HG03103 (cell line): Measurements from ENCODE around the gene TRPV3.
"Not testable (repeated sequence)": the region's sequence is repeated elsewhere in the genome, so short reads cannot be mapped to it uniquely, and the experiment has no call there.

Experiments used
- ATAC-seq: cut with Tn5 transposase; IDR thresholded peaks from one replicate; pipeline ENCODE4 v1.9.1; 2021; ENCODE audit warnings: low read depth; ENCODE audit not compliant: unreplicated experiment

Gene TRPV3

DNA sequence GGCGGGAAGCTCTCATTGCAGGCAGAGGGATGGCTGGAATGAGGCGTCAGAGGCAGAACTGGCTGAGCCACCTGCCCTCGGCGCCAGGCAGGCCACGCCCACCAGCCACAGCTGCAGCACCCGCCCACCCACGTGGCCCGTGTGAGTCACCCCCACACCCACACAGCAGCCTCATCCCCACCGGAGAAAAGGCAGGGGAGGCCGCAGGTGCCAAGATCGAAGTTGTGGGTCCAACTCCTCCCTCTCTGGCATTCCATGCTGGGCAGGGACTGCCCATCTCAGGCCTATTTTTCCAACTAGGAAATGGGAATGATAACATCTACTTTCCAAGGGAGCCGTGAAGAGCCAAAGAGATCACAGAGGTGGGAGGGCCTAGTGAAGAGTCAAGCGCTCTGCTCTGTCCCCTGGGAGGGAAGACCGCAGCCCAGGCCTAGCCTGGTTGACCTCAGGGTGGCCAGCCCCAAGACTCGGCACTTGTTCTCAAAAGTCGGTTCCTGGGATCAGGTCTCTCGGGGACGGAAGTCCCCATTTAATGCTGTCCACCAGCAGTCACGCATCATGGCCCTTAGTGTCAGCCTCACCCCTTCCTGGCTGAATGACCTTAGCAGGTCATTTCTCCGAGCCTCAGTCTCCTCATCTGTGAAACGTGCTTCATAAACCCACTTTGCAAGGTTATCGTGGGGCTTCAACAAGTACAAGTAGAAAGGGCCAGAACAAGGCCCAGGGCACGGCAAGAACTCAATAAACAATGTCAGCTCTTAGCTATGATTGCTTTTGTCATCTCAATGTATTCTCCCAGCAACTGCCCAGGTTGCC, at the start of gene TRPV3:
TRPV3 (minus strand) TSS at position 45 of the 816 bp plus-strand sequence. CDS start 2,962 bp downstream, outside the sequence.
- peak; percentile 37 for ATAC-seq

DNA sequence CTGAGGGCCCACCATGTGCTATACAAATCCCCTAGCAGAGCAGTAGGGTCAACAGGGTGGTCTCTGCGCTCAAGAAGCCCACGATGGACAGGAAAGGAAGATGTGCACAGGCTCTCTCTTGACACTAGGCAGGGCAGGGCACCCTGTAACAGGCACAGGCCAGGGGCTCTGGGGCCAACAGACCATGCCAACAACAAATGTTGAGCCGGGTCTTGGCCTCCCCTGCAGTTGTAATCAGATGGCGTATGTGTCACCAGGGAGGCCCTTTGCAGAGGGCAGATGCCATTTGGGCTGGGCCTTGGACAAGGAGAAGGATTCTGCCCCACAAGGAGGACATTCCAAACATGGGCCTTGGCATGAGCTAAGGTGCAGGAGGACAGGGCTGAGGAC, 46.3 kb upstream of the TRPV3 start:
- no peak for ATAC-seq

DNA sequence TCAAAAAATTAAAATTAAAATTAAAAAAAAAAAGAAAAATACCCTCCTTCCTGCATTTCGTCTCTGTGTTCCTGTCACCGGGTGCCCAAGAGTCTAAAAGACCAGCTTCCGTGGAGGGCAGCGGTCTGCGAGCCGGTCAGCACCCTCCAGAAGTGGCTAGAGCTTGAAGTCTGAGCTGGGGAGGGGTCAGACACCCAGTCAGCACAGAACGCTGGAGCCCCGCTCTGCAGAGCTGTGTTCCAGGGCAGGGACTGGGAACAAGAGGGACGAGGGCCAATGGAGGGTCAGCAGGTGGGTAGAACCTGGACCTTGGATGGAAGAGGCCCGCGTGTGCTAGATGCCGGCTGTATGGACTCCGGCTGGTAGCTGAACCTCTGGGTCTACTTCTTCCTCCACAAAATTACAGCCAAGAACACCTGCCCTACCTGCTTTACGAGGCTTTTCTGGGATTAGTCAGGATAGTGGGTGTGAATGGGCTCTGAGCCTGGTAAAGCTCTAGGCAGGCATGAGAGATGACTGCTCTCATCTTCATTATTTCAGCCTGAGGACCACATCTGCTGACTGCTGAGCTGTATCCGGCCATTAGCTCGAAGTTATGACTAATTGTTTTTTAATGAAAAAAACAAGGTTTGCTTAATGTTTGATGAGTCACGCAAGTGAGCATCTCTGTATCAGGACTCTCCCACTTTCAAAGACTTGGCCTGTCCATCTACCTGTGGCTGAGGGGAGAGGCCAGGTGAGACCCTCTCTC, 45.7 kb upstream of the TRPV3 start:
- no peak for ATAC-seq

DNA sequence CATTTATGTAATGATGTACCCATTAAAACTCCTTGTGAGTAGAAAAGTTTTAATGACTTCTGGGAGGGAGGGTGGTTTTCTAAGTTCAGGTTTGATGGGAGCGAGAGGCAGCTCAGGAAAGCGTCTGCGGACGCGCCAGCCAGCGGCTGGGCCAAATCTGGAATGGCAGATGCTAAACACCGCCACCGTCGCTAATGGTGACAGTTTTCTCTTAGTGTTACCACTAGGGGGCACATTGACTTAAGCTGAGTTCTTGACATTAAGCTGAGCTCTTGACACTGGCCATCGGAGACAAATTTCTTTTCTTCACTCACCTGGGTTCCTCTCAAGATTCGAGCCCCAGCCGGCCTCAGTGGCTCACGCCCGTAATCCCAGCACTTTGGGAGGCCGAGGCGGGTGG, 44.9 kb upstream of the TRPV3 start:
- ATAC-seq: no peak

DNA sequence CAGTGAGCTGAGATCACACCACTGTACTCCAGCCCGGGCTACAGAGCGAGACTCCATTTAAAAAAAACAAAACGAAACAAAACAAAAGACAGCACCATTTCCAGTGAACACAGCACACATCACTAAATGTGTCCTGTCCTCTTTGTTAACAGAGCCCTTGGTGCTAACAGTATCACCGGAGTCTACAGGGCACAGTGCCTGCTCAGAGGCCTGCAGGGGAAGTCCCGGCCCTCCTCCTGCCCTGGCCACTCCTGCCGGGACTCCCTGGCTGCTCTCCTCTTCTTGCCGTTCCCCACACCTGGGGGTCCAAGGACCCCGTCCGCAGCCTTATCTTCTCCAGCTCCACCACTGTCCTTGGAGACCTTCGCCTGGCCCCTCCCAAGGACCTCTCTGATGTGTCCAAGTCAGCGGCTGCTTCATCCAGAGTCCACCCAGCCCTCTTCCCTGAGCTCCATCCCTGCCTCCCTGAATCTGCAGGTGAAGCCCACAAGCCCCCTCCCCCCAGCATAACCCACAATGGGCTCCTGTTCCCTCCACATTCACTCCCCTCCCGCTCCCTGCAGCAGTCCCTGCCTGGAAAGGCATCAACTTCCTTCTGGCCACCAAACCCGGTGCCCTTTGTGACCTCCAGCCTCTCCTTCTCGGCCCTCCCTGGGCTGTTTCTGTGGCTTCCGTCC, 43.1 kb upstream of the TRPV3 start:
- no peak for ATAC-seq

DNA sequence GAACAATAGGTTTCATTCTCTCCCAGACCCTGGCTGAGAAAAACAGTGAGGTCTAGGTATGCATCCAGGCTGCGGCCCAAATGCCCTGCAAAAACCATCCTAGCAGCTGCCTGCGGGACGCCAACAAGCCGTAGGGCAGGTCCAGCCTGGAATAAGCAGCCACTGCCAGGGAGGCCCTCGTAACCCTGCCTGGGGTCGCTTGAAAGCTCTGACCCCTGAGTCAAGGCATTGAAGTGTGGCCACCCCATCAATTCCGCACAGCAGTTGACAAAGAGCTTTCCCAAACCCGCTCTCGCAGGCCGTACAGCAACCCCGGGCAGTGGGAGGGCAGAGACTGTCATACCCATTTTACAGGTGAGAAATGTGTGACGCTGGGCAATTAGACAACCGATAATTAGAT, 40.5 kb upstream of the TRPV3 start:
- ATAC-seq: no peak

DNA sequence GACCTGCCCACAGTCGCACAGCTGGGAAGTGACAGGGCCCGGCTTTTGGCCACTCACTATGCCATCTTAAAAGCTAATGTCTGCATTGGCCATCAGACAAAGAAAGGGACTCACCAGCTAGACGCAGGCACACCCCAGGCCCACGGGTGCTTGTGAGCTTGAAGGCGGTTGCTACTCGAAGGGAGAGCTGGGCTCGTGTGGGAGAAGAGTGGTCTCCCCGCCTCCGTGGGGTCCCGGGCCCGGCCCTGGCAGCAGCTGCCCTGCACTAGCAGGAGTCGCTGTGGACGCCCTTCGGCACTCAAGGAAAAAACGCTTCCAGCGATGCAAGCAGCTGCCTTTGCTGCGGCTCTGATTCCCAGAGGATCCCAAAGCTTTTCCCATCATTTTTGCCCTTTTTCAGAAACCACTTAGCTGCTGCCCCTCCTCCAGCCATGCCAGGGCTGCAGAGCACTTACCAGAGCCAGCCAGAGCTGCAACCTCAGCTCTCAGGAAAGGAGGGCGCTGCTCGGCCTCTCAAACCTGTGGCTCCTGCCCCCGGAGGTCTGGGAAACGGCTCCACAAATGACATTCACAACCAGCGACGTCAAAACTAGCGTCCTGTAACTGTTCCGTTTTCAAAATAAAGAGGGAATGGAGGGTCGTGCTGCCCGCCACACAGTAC, 39.3 kb upstream of the TRPV3 start:
- no peak for ATAC-seq

DNA sequence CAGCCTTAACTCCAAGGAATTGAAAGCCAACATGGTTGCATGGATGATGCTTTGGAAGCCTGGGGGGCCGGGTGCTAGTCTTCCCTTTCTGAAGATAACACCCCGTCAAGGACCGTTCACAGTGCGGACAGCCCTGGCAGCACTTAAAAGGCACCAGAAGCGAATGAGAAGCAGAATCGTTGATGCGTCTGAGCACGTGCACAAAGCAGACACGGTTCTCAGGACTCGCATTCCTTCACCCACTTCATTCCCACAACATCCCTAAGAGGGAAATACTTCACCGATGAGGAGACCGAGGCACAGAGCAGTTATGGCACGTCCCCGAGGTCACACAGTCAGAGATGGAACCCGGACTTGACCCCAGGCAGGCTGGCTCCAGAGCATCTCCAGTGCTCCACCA, 37.4 kb upstream of the TRPV3 start:
- no peak for ATAC-seq

DNA sequence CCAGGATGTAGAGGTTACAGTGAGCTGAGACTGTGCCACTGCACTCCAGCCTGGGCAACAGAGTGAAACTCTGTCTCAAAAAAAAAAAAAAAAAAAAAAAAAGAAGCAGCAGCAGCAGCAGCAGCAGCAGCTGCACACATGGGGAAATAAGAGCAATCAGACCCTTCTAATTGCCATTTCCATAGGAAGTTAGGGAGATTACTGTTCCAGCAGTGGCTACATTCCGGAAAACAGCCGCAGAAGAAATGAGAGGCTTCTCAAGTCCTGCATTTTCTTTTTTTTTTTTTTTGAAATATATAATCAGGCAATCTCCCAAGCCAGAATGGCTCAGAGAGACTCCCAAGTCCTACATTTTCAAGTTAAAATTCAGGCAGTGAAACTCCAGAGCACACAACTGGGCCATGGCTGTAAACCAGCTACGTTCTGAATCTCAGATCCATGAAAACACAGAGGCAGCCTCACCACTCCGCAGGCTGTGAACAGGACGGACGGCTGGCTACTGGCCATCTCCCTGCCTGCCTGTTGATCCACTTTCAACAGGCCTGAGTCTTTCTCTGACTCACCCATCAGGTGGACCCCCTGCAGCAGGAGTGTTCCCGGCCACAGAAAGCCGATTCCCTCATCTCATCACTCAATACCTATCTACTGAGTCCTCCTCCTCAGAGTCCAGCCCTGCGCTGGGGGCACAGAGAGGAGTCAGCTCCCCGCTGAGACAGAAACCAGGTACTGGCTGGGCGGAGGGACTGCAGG, 36.6 kb upstream of the TRPV3 start:
- ATAC-seq: no peak

DNA sequence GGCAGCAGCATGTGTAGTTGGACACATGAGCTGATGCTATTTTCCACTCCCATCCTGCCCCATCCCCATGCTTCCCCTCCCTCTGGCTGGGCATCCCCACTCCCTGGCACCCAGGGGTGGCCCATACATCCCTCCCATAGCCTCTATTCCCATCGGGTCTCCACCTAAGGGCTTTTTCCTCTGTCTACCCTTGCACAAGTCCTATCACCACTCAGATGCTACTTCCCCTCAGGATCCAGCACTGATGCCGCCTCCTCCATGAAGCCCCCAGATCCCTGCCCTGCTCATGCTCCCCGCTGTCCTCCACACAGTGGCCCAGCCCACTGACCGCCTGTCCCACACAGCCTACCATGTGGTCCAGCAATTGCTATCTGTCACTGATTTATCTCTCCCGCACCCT, 35.8 kb upstream of the TRPV3 start:
- no peak for ATAC-seq

DNA sequence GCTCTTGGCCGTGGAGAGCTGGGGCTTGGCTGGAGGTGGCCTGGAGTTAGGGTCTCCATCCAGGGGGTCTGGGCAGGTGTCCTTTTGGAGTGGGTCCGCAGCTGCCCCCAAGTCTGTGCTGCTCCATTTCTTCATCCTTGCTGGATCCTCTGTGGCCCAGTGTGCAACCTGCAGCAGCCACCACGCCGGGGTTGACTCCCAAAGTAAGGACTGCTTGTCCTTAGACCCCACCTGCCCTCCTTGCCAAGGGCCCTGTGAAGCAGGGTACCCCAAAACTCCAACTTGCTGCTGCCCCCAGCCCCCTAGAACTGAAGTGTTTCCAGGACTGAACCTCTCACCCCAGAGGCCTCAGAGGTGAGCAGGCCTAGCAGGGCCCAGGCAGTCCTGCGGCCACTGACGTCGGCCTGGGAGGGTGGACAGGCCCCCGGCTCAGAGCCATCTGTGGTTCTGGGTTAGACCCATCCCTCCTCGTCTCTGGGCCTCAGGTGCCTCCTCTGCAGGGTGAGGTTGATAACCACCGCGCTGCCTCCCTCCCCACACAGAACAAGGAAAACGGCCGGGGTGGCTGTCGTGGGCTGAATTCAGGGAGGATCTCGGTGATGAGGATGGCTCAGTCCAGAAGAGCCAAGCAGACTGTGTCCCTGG, 34.7 kb upstream of the TRPV3 start:
- ATAC-seq: no peak

DNA sequence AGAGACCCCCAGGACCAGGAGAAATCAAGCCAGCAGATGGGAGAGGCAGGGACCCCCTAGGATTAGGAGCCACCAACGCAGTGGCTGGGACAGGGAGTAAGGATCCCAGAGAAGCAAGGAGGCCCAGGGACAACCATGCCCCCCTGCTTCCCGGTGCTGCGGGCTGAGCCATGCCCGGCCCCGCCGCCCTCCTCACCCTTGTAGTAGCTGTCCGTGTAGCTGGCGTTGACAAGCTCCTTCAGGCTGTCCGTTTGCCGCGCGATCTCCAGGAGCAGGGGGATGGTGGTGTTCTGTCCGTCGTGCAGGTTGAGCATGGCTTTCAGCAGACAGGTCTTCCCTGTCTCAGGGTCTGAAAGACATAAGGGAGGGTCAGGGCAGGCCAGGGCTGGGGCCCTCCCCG, 33.2 kb upstream of the TRPV3 start:
- no peak for ATAC-seq

DNA sequence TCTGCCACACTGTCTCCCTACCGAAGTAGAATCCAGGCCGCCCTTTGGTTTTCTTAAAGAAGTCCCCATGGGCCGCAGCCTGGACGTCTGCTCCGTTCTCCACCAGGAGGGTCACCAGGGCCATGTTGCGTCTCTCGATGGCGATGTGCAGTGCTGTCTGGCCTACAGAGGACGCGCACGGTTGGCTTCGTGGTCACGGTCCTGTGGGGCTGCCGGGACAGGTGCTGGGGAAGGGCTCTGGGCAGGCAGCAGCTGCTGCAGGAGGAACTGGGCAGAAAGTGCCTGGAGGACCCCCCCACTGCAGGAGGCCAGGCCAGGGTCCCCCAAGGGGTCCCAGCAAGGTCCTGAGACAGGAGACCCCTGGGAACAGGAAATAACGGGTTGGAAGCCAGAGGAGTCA, 32.6 kb upstream of the TRPV3 start:
- ATAC-seq: no peak

DNA sequence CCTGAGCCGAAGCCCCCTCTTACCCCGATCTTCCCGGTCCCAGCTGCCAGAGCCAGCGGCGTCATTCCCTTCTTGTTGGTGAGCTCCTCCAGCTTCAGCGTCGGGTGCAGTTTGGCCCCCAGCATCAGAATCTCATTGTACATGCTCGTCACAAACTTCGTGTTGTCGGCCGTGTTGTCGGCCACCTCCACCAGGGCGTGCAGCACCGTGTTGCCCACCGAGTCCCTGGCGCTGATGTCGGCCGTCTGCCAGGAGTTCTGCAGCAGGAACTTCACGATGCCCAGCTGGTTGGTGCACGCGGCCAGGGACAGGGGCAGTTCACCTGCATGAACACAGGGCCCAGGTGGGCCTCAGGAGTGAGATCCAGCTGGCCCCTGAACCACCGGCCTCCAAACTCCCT, 32.2 kb upstream of the TRPV3 start:
- ATAC-seq: no peak

DNA sequence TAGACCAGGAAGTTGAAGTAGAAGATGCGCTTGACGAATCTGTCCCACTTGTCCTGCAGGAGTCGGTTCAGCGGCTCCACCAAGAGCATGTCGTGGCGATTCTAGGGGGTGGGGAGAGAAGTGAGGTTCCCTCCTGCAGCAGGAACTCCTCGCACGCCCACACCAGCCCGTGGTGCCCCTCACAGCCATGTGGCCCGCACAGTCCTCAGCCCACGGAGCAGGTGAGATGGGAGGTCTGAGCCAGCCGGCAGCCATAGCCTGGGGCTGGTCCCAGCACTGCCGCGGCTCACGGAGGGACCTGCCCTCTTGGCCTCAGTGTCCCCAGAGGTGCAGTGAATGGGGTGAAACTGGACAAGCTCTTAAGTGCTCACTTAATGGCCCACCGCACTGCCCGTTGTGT, 28.2 kb upstream of the TRPV3 start:
- no peak for ATAC-seq

DNA sequence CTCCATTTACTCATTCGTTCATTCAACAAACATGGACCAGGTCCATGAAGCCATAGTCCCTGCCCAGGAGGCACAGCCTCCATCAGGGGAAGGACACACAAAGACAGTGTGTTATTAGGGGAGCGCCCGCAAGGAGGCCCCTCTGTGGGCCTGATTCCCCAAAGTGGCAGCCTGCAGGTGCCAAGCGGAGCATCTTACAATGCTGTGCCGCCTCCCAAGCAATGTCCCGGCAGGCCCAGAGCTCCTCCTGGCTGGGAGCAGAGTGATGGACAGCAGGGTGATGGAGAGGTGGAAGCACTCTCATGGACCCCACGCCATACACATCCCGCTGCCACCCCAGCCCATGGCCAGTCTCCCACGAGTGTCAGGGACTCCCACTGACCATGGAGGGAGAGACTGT, 25.8 kb upstream of the TRPV3 start:
- no peak for ATAC-seq

DNA sequence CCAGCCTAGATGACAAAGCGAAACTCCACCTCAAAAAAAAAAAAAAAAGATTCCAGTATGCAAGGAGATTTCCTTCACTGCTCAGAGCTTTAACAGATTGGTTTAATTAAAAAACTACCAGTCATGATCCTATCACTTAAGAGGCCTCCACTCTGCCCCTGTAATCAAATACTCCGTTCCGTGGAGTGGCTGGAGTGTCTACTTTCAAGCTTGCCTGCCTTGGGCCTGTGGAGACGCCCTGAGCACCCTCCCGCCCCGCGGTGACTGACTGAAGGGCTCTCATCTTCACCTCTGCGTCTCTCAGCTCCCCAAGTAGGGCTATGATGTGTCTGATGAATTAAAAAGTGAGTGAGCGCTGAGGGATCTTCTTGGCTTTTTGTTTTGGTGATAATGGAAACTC, 25.3 kb upstream of the TRPV3 start:
- ATAC-seq: no peak

DNA sequence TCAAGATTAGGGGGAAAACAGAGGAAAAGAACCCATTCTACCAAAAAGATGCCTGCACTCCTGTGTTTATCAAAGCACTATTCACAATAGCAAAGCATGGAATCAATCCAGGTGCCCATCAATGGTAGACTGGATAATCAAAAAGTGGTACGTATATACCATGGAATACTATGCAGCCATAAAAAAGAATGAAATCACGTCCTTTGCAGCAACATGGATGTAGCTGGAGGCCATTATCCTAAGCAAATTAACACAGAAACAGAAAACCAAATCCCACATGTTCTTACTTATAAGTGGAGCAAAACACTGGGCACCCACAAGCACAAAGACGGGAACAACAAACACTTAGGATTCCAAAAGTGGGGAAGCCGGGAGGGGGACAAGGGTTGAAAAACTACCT, 21.1 kb upstream of the TRPV3 start:
- ATAC-seq: not testable (repeated sequence)

DNA sequence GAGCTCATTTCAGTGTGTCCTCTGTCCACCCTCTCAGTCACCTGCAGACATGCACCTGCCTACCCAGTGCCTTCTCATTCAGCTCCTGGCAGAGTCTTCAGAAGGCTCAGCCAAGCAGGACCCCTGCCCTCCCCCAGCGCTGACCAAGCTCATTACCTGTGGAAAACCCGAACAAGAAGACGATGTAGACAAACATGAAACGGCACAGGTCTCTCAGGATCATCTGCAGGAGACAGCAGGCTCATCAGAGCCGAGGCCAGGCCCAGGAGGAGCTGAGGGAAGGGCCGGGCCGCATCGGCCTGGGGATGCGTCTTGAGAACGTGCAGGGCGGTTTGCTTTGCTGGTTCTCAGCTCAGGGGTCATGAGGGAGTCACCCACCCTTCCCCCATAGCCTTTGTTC, 19.4 kb upstream of the TRPV3 start:
- ATAC-seq: no peak

DNA sequence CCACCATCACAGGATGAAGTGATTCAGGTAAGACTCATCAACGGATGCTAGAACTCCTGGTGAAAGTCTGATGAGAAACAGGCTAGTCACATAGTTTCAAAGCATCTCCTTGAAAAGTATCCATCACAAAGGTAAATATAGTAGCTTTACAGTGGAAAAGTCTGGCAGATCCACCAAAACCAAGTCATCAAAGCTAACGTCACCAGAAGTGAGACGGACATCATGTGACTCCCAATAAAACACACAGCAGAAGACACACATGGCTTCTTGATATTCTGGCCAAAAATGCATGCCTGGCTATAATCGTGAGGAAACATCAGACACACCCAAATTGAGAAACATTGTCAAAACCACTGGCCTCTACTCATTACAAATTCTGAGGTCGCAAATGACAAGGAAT, 17.9 kb upstream of the TRPV3 start:
- ATAC-seq: no peak
